Stimulated activated CD8-positive, alpha-beta memory T cell treated with anti-CD3 and anti-CD28 coated beads, Interleukin-4, amount 100 ng/mL, for 48 hours (primary cell): ENCODE data around the gene SREBF1.

ENCODE experiments used
- DNase-seq: peaks from one replicate; pipeline ENCODE4 v3.0.0-alpha.2; 2020

The SREBF1 gene

GRCh38 chr17:17857496-17857895 is 20.7 kb upstream of the SREBF1 start:
- no peak for DNase-seq

GRCh38 chr17:17856386-17856785 is 19.6 kb upstream of the SREBF1 start:
- no peak for DNase-seq

DNA sequence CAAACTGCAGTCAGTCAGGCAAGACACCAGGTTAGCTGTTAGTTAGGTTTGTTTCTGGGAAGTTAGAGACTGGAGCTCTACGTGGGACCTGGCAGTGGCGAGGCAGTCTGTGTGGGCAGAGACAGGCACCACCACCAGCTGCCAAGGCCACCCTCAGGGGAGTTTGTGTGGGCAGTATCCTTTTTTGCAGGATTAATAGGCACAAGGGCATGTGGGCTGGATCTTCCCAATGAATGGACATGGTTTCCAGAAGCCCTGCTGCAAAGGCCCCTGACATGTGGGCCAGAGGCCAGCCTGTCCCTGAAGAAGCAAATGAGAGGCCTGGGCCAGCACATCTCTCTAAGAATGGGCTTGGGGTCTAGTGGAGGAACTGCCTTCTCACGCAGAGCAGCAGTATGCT is 19.2 kb upstream of the SREBF1 start:
- no peak for DNase-seq

- DNase-seq, result peak; percentile 64
These were observed 17.1 kb upstream of the SREBF1 start for GRCh38 chr17:17853811-17854447.

- no peak for DNase-seq
These were observed 16.1 kb upstream of the SREBF1 start for GRCh38 chr17:17852930-17853329.

DNA sequence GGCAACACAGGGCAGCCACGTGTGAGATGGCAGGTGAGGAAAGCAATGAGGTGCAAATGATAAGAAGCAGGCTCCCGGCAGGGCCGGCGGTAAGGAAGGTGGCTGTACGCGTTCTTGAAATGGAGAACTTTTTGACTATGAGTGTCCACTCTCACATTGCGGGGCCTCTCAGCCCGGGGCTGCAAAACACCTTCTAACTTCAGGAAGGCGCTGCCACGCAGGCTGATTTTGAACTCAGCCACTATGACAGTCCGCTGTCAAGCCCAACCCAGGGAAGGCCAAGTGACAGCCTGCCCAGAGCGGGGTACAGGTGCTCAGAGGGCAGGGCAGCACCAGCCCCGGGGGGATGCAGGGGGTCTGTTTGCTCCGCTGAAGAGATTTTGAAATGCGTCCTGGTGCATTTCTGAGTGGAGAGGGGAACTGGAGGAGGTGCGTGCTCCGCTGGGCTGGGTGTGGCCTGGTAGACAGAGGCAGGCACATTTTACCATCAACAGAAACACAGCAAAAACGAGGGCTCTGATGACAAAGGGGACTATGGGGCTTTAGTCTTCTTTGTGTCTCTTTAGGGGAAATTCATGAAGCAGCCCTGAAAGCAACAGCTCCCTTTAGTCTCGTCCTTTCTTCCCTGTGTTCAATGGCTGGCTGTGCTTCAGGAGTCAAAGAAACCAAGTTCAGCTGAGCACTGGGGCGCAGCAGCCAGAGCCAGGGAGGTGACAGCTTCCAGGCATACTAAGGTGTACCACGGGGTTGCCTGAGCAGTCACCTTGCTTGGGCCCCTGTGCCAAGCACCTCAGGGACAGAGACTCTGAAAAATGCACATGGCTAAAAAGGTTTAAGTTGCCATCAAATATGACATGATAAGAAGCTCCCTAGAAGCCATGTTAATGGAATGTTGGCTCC is 14.6 kb upstream of the SREBF1 start:
- no peak for DNase-seq

DNA sequence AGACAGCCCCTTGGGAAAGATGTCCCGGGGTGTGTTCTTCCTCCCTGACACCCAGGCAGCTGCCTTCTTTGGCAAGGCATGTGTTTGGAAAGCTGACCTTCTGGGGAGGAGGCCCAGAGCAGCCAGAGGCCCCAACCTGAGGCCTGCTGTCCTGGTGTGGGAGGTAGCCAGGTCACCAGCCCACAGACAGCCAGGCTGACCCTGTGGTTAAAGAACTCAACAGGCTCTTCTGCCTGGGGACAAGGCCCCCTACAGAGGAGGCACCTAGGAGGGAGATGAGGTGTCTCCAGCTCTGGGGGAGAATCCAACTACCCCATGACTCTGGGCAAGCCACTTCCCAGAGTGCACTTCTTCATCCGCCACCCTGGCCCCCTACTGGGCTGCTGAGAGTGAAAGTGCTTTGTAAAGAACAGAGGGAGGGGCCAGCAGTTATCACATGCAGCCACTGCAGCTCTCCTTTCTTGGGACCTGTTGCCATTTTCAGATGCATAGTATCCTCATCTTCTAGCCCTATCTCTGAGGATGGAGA is 13.1 kb upstream of the SREBF1 start:
- DNase-seq, result peak; percentile 84

GRCh38 chr17:17849147-17849820 is 12.5 kb upstream of the SREBF1 start:
- DNase-seq, result peak; percentile 94

GRCh38 chr17:17848311-17849082 is 11.7 kb upstream of the SREBF1 start:
- no peak for DNase-seq

DNA sequence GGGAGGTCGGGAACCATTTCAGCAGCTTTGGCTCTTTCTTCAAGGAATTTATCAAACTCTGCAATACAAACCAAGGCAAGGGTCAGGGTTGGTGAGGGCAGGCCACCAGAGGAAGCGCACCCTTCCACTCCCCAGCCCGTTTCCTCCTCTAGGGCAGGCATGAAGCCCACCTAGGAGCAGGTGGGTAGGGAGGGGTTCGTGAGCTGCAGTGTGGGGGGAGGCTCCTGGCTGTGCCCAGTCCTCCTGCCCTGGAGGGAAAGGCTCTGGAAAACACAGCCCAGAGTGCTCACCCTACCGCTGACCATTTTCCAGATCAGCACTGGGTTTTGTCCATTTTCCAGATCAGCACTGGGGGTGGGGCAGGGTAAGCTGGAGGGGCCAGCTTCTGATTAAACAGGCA is 10.9 kb upstream of the SREBF1 start:
- no peak for DNase-seq

- no peak for DNase-seq
These were observed 10.4 kb upstream of the SREBF1 start for GRCh38 chr17:17847118-17847689.

- DNase-seq, result no peak
These were observed 9.9 kb upstream of the SREBF1 start for GRCh38 chr17:17846645-17847044.

- DNase-seq, result no peak
These were observed 9.2 kb upstream of the SREBF1 start for GRCh38 chr17:17846003-17846402.

- DNase-seq, result no peak
These were observed 8.4 kb upstream of the SREBF1 start for GRCh38 chr17:17845046-17845775.

- DNase-seq, result no peak
These were observed 7.7 kb upstream of the SREBF1 start for GRCh38 chr17:17844500-17844899.

DNA sequence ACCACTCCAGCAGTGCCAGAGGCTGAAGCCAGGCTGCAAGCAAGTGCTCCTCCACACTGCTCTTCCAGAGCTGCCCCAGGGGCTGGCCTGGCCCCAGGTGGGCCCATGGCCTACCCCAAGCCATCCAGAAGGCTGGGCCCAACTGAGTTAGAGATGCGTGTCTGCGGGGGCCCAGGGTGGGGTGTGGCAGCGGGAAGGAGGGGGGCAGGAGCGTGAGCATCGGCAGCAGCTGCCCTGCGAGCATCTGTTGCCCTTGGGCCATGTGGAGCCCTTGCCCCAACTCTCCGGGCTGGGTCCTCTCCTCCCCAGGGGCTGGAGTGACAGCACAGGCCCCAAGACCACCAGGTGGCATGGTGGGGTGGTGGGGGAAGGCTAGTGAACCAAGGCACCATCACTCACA is 7.3 kb upstream of the SREBF1 start:
- no peak for DNase-seq

- DNase-seq, result no peak
These were observed 6.3 kb upstream of the SREBF1 start for GRCh38 chr17:17843096-17843495.

DNA sequence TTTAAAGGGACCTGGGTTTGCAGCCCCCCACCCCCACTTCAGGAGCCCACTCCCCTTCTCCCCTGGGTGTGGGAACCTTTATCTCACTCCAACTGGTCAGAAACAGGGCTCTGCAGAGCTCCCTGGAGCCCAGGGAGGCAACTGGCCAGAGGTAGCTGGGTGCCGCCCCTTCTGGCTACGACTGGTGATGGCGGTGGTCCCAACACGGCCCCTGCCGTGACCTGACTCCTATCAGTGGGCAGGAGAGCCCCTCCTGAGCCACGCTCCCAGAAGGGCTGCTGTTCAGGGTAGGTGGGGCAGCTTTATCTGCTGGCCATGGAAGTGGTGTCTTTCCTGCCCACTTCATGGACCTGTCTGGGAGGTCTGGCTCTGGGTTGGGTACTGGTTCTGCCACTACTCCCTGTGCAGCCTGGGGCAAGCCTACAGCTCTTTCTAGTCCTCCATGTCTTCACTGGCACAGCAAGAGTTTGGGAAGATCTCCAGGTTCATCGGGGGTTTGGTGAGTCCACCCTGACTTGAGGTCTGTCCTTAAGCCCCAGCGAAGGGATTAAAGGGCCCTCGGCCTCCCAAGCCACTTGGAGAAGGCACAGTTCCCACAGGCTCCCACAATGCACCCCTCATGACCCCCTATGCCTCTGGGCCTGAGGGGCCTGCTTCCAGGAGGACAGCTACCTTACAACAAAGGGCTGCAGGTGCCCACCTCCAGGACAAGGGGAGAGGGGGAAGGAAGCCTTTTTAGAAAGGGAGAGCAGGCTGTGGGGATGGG is 5.5 kb upstream of the SREBF1 start:
- no peak for DNase-seq

GRCh38 chr17:17841601-17842025 is 4.8 kb upstream of the SREBF1 start:
- DNase-seq, result no peak

DNA sequence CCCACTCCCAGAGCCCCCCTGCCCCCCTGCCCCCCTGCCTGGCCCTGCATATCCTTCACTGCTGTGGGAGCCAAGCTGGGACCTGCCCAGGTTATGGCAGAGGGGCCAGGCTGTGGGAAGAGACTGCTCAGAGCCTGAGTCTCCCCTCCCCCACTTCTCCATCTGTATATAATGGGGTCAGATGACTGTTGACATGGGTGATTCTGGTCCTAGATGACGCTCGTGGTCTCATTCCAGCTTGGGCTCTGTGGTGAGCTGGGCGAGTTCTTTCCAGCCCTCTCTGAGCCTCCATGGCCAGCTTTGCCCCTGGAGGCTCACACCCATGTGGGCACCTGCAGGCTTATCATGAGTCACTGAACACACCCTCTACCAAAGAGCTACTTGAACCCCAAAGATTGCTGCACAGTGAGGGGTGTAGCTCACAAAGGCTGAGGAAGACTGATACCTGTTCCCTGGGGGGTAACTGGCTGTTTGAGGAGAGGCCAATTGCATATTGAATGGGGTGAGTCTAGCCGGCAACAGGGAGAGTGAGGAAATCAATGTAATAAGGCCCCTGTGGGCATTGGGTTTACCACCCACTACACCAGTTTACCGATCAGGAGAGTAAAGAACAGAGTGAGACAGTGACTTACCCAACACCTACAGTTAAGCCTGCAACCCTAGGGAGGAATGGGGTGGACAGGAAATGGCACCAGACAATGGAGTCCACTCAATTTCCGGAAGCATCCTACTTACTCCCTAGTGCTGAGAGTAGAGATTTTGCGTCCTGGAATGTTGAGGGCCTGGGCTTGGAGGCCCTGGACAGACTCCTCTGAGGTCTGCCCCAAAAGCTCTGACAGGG is 4.2 kb upstream of the SREBF1 start:
- DNase-seq, result no peak
